Stimulated activated CD4-positive, alpha-beta T cell treated with anti-CD3 and anti-CD28 coated beads, Interleukin-1b, Interleukin-23, amount 100 ng/mL, for 1 hour (primary cell): ENCODE data around the gene NOC2L.
"Not testable (repeated sequence)": the region's sequence is repeated elsewhere in the genome, so short reads cannot be mapped to it uniquely, and the experiment has no call there.

Experiments
- DNase-seq, 2 donors: peaks; one replicate each; pipeline ENCODE4 v3.0.0-alpha.2; 2020; ENCODE audit warnings: low read depth in 2 of 2

The NOC2L gene

GRCh38 chr1:962381-963300, 3.6 kb upstream of the NOC2L start:
- DNase-seq: no peak

GRCh38 chr1:961132-961669, 2.1 kb upstream of the NOC2L start:
- no peak for DNase-seq

- peak; percentile 47 to 67 for DNase-seq
Observed at GRCh38 chr1:960363-961131, 1.5 kb upstream of the NOC2L start, which contains the start of gene KLHL17. Gene KLHL17, plus strand, starts transcription at chr1:960584. Its CDS starts 110 bp downstream, at chr1:960694.

- DNase-seq: no peak
Observed at GRCh38 chr1:959731-960362, 791 bp upstream of the NOC2L start.

GRCh38 chr1:956636-957035, 2.4 kb downstream of the NOC2L start:
- DNase-seq: no peak

- DNase-seq: no peak
Observed at GRCh38 chr1:955474-955873, 3.6 kb downstream of the NOC2L start.

GRCh38 chr1:954927-955326, 4.1 kb downstream of the NOC2L start:
- DNase-seq: no peak

GRCh38 chr1:953524-954320, 5.3 kb downstream of the NOC2L start:
- DNase-seq: no peak

- no peak for DNase-seq
Observed at GRCh38 chr1:952603-953002, 6.5 kb downstream of the NOC2L start.

GRCh38 chr1:952201-952600, 6.9 kb downstream of the NOC2L start:
- no peak for DNase-seq

- DNase-seq: no peak
Observed at GRCh38 chr1:951364-951763, 7.7 kb downstream of the NOC2L start.

GRCh38 chr1:950881-951280, 8.2 kb downstream of the NOC2L start:
- no peak for DNase-seq

GRCh38 chr1:950268-950667, 8.8 kb downstream of the NOC2L start:
- DNase-seq: no peak

- no peak for DNase-seq
Observed at GRCh38 chr1:947958-948357, 11.1 kb downstream of the NOC2L start.

- not testable (repeated sequence) for DNase-seq
Observed at GRCh38 chr1:946811-947210, 12.2 kb downstream of the NOC2L start.

- no peak for DNase-seq
Observed at GRCh38 chr1:945688-946556, 13.1 kb downstream of the NOC2L start.

- no peak for DNase-seq
Observed at GRCh38 chr1:944341-945325, 14.4 kb downstream of the NOC2L start.

GRCh38 chr1:943545-944340, 15.3 kb downstream of the NOC2L start:
- no peak for DNase-seq
